ENCODE data around the gene ARR3. TPM values are rescaled to one million over a fixed set of nuclear protein-coding genes. Genes with fewer than 3 reads are reported as not detected.

The ARR3 gene
- total RNA-seq, 3 donors from 2014 or later (not counting 1 experiment from before 2014, with no cell fraction given) = not detected

DNA sequence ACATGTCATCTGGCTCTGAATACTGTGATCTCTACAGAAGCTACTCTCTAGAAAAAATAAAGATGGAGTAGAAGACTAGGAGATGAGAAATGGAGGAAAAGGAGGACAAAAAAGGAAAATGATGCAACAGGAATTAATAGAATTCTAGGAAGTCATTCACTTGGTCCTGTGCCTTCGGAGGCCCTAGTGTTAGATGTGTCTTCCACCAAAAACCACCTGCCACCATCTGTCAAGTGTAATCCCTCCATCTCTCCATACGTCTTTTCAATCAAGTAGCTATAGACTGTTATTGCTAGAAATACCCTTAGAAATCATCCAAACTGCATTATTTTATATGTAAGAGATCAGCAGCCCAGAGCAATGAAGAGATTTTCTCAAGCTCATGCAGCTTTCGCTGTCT lies 10.9 kb downstream of the ARR3 start:
- DNase-seq = no peak
- H3K4me3 ChIP-seq (ENCODE audit: low read length) = no peak overlapping the region
- H3K4me1 ChIP-seq (ENCODE audit: control insufficient read depth, insufficient read depth, low read length) = no peaks in the 10 kb centered on the region
- no peaks in the 10 kb centered on the region for H3K4me1 Mint-ChIP-seq
- no peaks in the 10 kb centered on the region for H3K36me3 Mint-ChIP-seq
- no peaks in the 10 kb centered on the region for H3K9me3 ChIP-seq (ENCODE audit: control insufficient read depth, insufficient read depth, low read length)
- H3K4me3 Mint-ChIP-seq = no peak overlapping the region
- H3K9me3 Mint-ChIP-seq = no peaks in the 10 kb centered on the region
- H3K27ac Mint-ChIP-seq = no peak overlapping the region
- H3K27me3 ChIP-seq (ENCODE audit: control insufficient read depth, insufficient read depth, low read length) = no peaks in the 10 kb centered on the region
- no peak for ATAC-seq
- H3K27me3 Mint-ChIP-seq (ENCODE audit: low read depth in 2 of 2) = no peaks in the 10 kb centered on the region
- TF ChIP-seq, protein P1, sequence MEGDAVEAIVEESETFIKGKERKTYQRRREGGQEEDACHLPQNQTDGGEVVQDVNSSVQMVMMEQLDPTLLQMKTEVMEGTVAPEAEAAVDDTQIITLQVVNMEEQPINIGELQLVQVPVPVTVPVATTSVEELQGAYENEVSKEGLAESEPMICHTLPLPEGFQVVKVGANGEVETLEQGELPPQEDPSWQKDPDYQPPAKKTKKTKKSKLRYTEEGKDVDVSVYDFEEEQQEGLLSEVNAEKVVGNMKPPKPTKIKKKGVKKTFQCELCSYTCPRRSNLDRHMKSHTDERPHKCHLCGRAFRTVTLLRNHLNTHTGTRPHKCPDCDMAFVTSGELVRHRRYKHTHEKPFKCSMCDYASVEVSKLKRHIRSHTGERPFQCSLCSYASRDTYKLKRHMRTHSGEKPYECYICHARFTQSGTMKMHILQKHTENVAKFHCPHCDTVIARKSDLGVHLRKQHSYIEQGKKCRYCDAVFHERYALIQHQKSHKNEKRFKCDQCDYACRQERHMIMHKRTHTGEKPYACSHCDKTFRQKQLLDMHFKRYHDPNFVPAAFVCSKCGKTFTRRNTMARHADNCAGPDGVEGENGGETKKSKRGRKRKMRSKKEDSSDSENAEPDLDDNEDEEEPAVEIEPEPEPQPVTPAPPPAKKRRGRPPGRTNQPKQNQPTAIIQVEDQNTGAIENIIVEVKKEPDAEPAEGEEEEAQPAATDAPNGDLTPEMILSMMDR (IDR thresholded peaks at IDR 0.05) = no peak
- no peak overlapping the region for H3K27ac ChIP-seq (ENCODE audit: low read length)
- intact Hi-C loops (cut with micrococcal nuclease) = no loop called here
- H3K36me3 ChIP-seq (ENCODE audit: control insufficient read depth, insufficient read depth, low read length) = no peaks in the 10 kb centered on the region
- no CpG with 5 or more reads among the region's 3 CpGs for WGBS (ENCODE audit: insufficient coverage)

DNA sequence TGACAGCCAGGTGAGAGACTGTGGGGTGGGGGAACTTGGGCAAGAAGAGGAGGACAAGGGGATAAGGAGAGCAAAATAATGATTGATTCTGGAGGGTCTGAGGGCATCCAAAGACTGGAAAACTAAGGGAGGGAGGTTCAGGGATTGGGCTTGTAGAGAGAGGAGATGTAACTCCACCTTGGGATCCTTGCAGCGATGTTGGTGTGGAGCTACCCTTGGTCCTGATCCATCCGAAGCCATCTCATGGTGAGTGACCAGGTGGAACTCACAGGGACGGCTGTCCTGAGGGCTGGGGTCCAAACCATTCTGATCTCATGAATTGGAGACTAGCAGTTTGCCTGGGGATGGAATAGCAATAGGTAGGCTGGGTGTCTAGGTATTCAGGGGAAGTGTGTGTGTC lies 12.4 kb downstream of the ARR3 start:
- Histone ChIP-seq H3K27me3 (ENCODE audit: control insufficient read depth, insufficient read depth, low read length) (no peaks in the 10 kb centered on the region), H3K4me1 (ENCODE audit: control insufficient read depth, insufficient read depth, low read length) (peaks cover 2% of the 10 kb centered on the region), H3K4me3 (ENCODE audit: low read length) (no peak overlapping the region), H3K36me3 (ENCODE audit: control insufficient read depth, insufficient read depth, low read length) (no peaks in the 10 kb centered on the region), H3K9me3 (ENCODE audit: control insufficient read depth, insufficient read depth, low read length) (no peaks in the 10 kb centered on the region), H3K27ac (ENCODE audit: low read length) (no peak overlapping the region)
- ATAC-seq (no peak), DNase-seq (no peak)
- TF ChIP-seq, protein P1 (IDR thresholded peaks at IDR 0.05) = no peak
- H3K36me3 Mint-ChIP-seq = no peaks in the 10 kb centered on the region
- 97% methylated on average over 3 of the region's 3 CpGs for WGBS (ENCODE audit: insufficient coverage)
- intact Hi-C loops (cut with micrococcal nuclease) = no loop called here
- no peaks in the 10 kb centered on the region for H3K27me3 Mint-ChIP-seq (ENCODE audit: low read depth in 2 of 2)
- H3K9me3 Mint-ChIP-seq = no peaks in the 10 kb centered on the region
- H3K4me3 Mint-ChIP-seq = no peak overlapping the region
- H3K4me1 Mint-ChIP-seq = no peaks in the 10 kb centered on the region
- H3K27ac Mint-ChIP-seq = no peak overlapping the region

DNA sequence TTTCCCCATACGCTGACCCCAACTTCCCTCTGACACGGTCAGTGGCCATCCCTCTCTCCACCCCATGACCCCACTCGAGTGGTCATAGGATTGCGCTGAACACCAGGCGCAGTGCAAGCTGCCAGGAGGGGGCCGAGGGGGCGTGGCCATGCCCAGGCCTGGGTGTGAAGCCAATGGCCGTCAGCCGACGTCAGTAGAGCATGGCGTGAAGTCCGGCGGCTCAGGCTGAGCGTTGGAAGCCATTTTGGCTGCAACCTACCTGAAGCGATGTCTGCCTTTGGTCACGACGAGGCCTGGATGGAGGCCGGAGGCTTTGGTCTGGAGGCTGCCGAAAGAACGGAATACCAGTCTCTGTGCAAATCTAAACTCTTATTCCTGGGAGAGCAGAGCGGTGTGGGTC lies 13.8 kb downstream of the ARR3 start, which contains the start of gene RAB41:
TSS of gene RAB41 (plus strand) at position 222 of the 400 bp plus-strand sequence. CDS start at position 268, 46 bp downstream.
- DNase-seq (no peak), ATAC-seq (no peak)
- intact Hi-C loops (cut with micrococcal nuclease) = no loop called here
- Mint-ChIP-seq H3K27me3 (ENCODE audit: low read depth in 2 of 2) (no peaks in the 10 kb centered on the region), H3K36me3 (no peaks in the 10 kb centered on the region), H3K27ac (no peak within 1 kb of the TSS), H3K4me3 (no peak within 1 kb of the TSS), H3K9me3 (no peaks in the 10 kb centered on the region), H3K4me1 (no peaks in the 10 kb centered on the region)
- Histone ChIP-seq H3K4me1 (ENCODE audit: control insufficient read depth, insufficient read depth, low read length) (peaks cover 2% of the 10 kb centered on the region), H3K9me3 (ENCODE audit: control insufficient read depth, insufficient read depth, low read length) (no peaks in the 10 kb centered on the region), H3K36me3 (ENCODE audit: control insufficient read depth, insufficient read depth, low read length) (peaks cover 6% of the 10 kb centered on the region), H3K4me3 (ENCODE audit: low read length) (no peak within 1 kb of the TSS), H3K27ac (ENCODE audit: low read length) (no peak within 1 kb of the TSS), H3K27me3 (ENCODE audit: control insufficient read depth, insufficient read depth, low read length) (no peaks in the 10 kb centered on the region)
- TF ChIP-seq, protein P1 (IDR thresholded peaks at IDR 0.05) = no peak
- WGBS (ENCODE audit: insufficient coverage) = 98% methylated on average over 21 of the region's 21 CpGs

DNA sequence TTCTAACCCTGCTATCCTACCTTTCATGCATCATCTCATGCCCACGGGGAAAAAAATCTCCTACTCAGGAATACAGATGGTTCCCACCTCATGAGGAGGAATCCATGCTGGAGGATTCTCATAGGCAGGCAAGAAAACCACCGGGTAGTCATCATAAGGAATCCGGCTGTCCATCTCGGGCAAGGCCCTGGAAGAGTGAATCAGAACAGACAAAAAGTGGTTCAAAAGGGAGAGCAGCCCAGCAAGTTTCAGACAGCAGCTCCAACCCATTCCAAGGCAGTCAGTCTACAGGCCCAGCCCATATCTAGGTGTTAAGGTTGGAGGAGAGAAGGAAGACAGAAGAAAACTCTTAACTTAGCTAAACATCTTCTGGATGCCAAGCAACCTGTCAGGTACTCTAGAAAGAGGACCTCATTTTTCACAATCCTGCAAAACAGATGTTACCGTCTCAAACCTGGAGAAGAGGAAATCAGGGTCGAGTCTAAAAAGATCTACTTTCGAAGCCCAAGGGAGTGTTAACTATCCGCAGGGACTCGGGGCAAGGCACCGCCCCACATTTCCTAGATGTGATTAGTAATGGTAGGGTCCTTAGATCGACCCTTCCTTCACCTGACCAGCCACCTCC lies 21.1 kb downstream of the ARR3 start:
- H3K27me3 ChIP-seq (ENCODE audit: control insufficient read depth, insufficient read depth, low read length) = no peaks in the 10 kb centered on the region
- H3K4me1 ChIP-seq (ENCODE audit: control insufficient read depth, insufficient read depth, low read length) = peaks cover 18% of the 10 kb centered on the region
- Mint-ChIP-seq H3K9me3 (no peaks in the 10 kb centered on the region), H3K4me3 (peak overlapping the region; percentile 86), H3K36me3 (no peaks in the 10 kb centered on the region), H3K4me1 (peaks cover 0 to 6% of the 10 kb centered on the region in 2 donors), H3K27ac (peak overlapping the region; percentile 72 to 86), H3K27me3 (ENCODE audit: low read depth in 2 of 2) (no peaks in the 10 kb centered on the region)
- TF ChIP-seq, protein P1 (IDR thresholded peaks at IDR 0.05) = no peak
- intact Hi-C loops (cut with micrococcal nuclease) = no loop called here
- DNase-seq (no peak), ATAC-seq (no peak)
- H3K4me3 ChIP-seq (ENCODE audit: low read length) = peak overlapping the region; percentile 70
- H3K9me3 ChIP-seq (ENCODE audit: control insufficient read depth, insufficient read depth, low read length) = no peaks in the 10 kb centered on the region
- H3K27ac ChIP-seq (ENCODE audit: low read length) = peak overlapping the region; percentile 76
- 39% methylated on average over 10 of the region's 11 CpGs for WGBS (ENCODE audit: insufficient coverage)
- peaks cover 6% of the 10 kb centered on the region for H3K36me3 ChIP-seq (ENCODE audit: control insufficient read depth, insufficient read depth, low read length)
